Breast epithelium (tissue), 4 donors: ENCODE data around the gene RHBDL3. TPM values are rescaled to one million over a fixed set of nuclear protein-coding genes. Genes with fewer than 3 reads are reported as not detected.

ENCODE experiments used
- DNase-seq, 2 donors: peaks; one replicate each; pipeline ENCODE4 v3.0.0-alpha.2; 2019; ENCODE audit warnings: low spot score in 2 of 2
- H3K27ac ChIP-seq, 2 donors: fragments of 200-600 bp; sonication (generic) in 1 of 2; one replicate each; pipeline ENCODE4 v1.5.1; 2016 to 2019; ENCODE audit warnings: mild to moderate bottlenecking in 1 of 2
- H3K27me3 ChIP-seq, 2 donors: fragments of 200-600 bp; sonication (generic) in 1 of 2; one replicate each; pipeline versions ENCODE4 v1.5.1 to v1.6.0; 2017 to 2019; ENCODE audit warnings: control low read depth in 1 of 2, mild to moderate bottlenecking in 1 of 2
- H3K36me3 ChIP-seq: fragments of 200-600 bp; one replicate; pipeline ENCODE4 v1.5.1; 2019
- H3K4me1 ChIP-seq, 2 donors: fragments of 200-600 bp; sonication (generic); one replicate each; pipeline ENCODE4 v1.5.1; 2016 to 2019; ENCODE audit warnings: control low read depth in 1 of 2
- H3K4me3 ChIP-seq, 3 donors: fragments of 200-600 bp; sonication (generic); 1 replicate in 2 of 3; 2 replicates in 1 of 3; pipeline ENCODE4 v1.5.1; 2016 to 2019; ENCODE audit warnings: mild to moderate bottlenecking in 3 of 3, moderate library complexity in 2 of 3
- H3K9me3 ChIP-seq, 2 donors: fragments of 200-600 bp; sonication (generic) in 1 of 2; one replicate each; pipeline ENCODE4 v1.5.1; 2016 to 2019; ENCODE audit warnings: control low read depth in 1 of 2
- POLR2A ChIP-seq: fragments of 450-650 bp; IDR thresholded peaks from one replicate; pipeline ENCODE4 v1.6.1; 2016; ENCODE audit warnings: antibody characterized with exemption, mild to moderate bottlenecking, moderate library complexity
- POLR2AphosphoS5 ChIP-seq, 3 donors: sonication (generic); formaldehyde crosslinking; IDR thresholded peaks; one replicate each; pipeline ENCODE4 v1.6.1; 2017; ENCODE audit warnings: antibody characterized with exemption in 3 of 3
- intact Hi-C: fragments of 100-400 bp; cut with DNase I; formaldehyde crosslinking; loops from one replicate; pipeline ENCODE4 v1.15.1; 2023; ENCODE audit warnings: low total_unique reads
- total RNA-seq, 3 donors: library from RNA; depleted of rRNA; stranded (reverse); fragments of >200 nt; gene quantifications; one replicate each; pipeline ENCODE4 v1.1.0, GENCODE V29; 2016
- TF ChIP-seq, protein P1 (sequence below), 3 donors: fragments of 450-650 bp; IDR thresholded peaks; one replicate each; pipeline ENCODE4 v1.5.1; 2016 to 2017; ENCODE audit warnings: antibody characterized with exemption in 3 of 3, mild to moderate bottlenecking in 3 of 3, moderate library complexity in 3 of 3

RHBDL3 gene
- total RNA-seq, 3 donors from 2014 or later, result 0.16 to 2.0 (median 0.73) TPM

DNA sequence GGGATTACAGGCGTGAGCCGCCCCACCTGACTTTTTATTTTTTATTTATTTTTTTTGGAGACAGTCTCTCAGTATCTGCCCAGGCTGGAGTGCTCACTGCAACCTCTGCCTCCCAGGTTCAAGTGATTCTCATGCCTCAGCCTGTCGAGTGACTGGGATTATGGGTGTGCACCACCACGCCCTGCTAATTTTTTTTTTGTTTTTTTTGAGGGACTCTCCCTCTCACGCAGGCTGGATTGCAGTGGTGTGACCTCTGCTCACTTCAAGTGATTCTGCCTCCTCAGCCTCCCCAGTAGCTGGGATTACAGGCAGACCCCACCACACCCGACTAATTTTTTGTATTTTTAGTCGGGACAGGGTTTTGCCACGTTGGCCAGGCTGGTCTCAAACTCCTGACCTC, 92.0 kb downstream of the RHBDL3 start:
- intact Hi-C loops, result no loop called here
- TF ChIP-seq POLR2AphosphoS5 (IDR thresholded peaks at IDR 0.05), result no peak
- H3K9me3 ChIP-seq, result no peaks in the 10 kb centered on the region
- no peak overlapping the region for H3K27ac ChIP-seq
- H3K4me1 ChIP-seq, result peaks cover 0 to 23% of the 10 kb centered on the region in 2 donors
- H3K36me3 ChIP-seq, result peaks cover 9% of the 10 kb centered on the region
- H3K27me3 ChIP-seq, result no peaks in the 10 kb centered on the region
- no peak overlapping the region for H3K4me3 ChIP-seq
- DNase-seq, result no peak

GRCh38 chr17:32361270-32361669, 95.6 kb downstream of the RHBDL3 start:
- intact Hi-C loops, result loop anchor here (10.0 kb wide), 1 partner anchor 494 kb away; no protein-coding TSS in a partner anchor

DNA sequence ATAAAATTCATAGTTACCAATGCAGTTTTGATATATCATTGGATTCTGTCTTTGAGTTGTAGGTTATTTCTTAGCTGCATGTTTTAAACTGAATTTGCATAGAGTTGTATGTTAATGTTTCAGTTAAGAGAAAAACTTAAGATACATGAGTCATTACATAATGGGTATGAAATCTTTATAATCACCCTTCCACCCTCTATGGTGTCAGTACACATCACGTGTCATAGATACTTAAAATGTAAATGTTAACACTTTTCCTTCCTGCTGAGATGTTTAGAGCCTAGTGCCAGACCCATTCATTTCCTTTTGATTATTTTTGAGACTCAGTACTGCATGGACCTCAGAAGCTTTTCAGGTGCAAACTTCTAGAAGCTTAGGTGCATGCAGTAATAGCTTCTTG, 104.8 kb downstream of the RHBDL3 start:
- Histone ChIP-seq H3K36me3 (peaks cover 12% of the 10 kb centered on the region), H3K4me3 (no peak overlapping the region), H3K27ac (no peak overlapping the region), H3K4me1 (no peaks in the 10 kb centered on the region), H3K27me3 (no peaks in the 10 kb centered on the region), H3K9me3 (no peaks in the 10 kb centered on the region)
- TF ChIP-seq, protein P1, sequence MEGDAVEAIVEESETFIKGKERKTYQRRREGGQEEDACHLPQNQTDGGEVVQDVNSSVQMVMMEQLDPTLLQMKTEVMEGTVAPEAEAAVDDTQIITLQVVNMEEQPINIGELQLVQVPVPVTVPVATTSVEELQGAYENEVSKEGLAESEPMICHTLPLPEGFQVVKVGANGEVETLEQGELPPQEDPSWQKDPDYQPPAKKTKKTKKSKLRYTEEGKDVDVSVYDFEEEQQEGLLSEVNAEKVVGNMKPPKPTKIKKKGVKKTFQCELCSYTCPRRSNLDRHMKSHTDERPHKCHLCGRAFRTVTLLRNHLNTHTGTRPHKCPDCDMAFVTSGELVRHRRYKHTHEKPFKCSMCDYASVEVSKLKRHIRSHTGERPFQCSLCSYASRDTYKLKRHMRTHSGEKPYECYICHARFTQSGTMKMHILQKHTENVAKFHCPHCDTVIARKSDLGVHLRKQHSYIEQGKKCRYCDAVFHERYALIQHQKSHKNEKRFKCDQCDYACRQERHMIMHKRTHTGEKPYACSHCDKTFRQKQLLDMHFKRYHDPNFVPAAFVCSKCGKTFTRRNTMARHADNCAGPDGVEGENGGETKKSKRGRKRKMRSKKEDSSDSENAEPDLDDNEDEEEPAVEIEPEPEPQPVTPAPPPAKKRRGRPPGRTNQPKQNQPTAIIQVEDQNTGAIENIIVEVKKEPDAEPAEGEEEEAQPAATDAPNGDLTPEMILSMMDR (IDR thresholded peaks at IDR 0.05), result no peak
- TF ChIP-seq POLR2A, result no peak
- TF ChIP-seq POLR2AphosphoS5 (IDR thresholded peaks at IDR 0.05), result no peak
- intact Hi-C loops, result no loop called here
- no peak for DNase-seq

More at GRCh38 chr17:32361270-32361669, 95.6 kb downstream of the RHBDL3 start:
- Histone ChIP-seq H3K36me3 (peaks cover 13% of the 10 kb centered on the region), H3K4me1 (no peaks in the 10 kb centered on the region), H3K27me3 (no peaks in the 10 kb centered on the region), H3K4me3 (no peak overlapping the region), H3K9me3 (no peaks in the 10 kb centered on the region), H3K27ac (no peak overlapping the region)
- DNase-seq, result no peak
- TF ChIP-seq POLR2A, result no peak
- TF ChIP-seq, protein P1 (IDR thresholded peaks at IDR 0.05), result no peak
- TF ChIP-seq POLR2AphosphoS5 (IDR thresholded peaks at IDR 0.05), result no peak

Other genes starting within 250 kb of the RHBDL3 start
- gene RHOT1, start 123.3 kb upstream of the RHBDL3 start, total RNA-seq, result 10 to 100 TPM; 62.9 to 74.6 (median 72.0) TPM
- 10 to 100 TPM; 11.5 to 16.5 (median 14.7) TPM for gene C17orf75, start 76.3 kb downstream of the RHBDL3 start, total RNA-seq
- 100 to 1,000 TPM; 145 to 238 (median 172) TPM for gene ZNF207, start 84.3 kb downstream of the RHBDL3 start, total RNA-seq
- 10 to 100 TPM; 49.2 to 61.9 (median 56.6) TPM for gene PSMD11, start 178.7 kb downstream of the RHBDL3 start, total RNA-seq
- under 1 TPM; 0.66 to 0.88 (median 0.80) TPM for gene CDK5R1, start 221.2 kb downstream of the RHBDL3 start, total RNA-seq